NCI-H748 (cell line): ENCODE data around the gene ITGB8.
A peak's percentile ranks its signal among the peaks of the same experiment; 100 is the strongest.

Experiments used
- DNase-seq: peaks from one replicate; lab custom pipeline; 2025; ENCODE audit not compliant: unreplicated experiment; lab: John Stamatoyannopoulos, UW

Gene ITGB8

GRCh38 chr7:20331910-20332813, 1.5 kb downstream of the ITGB8 start:
- peak; percentile 70 for DNase-seq

DNA sequence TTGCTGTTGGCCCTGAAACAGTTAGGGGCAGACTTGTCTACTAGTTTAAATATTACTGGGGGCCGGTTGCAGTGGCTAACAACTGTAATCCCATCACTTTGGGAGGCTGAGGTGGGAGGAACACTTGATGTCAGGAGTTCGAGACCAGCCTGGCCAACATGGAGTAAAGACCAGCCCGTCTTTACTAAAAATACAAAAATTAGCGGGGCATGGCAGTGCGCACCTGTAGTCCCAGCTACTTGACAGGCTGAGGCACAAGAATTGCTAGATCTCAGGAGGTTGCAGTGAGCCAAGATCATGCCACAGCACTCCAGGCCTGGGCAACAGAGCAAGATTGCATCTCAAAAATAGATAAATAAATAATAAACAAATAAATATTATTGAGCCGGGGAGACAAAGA, 7.6 kb downstream of the ITGB8 start:
- no peak for DNase-seq

GRCh38 chr7:20340839-20341238, 10.1 kb downstream of the ITGB8 start:
- peak; percentile 30 for DNase-seq

DNA sequence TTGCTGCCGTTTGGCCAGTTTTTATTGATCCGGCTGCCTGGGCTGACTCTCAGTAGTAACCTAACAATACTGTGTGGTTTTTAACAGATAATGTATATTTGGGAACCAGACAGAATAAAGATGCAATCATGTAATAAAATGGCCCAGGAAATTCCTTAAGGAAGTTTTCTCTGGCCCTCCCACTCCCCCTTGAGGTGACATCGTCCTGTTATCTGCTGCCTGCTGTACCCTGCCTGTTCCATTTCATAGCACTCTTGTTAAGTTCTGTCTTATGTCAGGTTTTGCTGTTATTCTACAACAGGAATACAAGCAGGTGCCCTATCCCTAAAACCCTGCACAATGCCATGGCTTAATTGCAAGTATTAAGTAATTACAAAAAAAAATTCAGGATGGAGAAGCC, 12.5 kb downstream of the ITGB8 start:
- DNase-seq = no peak

- peak; percentile 12 for DNase-seq
Measured at GRCh38 chr7:20343941-20344340, 13.2 kb downstream of the ITGB8 start.

- no peak for DNase-seq
Measured at GRCh38 chr7:20344396-20344795, 13.7 kb downstream of the ITGB8 start.

DNA sequence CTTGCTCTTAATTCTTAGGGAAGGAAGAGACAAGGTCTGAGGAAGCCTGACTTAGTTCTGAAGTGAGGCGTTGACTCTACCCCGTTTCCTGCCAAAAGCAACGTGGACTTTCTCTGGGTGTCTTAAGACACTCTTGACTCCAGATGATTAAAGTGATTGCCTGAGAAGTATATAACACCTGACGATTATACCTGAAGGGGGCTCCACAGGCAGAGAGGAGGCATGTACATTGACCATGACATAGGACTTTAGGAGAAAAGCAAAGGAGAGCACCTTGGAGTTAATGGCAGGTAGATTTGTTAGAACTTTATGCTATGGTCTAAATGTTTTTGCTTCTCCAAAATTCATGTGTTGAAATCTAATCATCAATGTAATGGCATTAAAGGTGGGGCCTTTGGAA, 15.9 kb downstream of the ITGB8 start:
- DNase-seq = no peak

DNA sequence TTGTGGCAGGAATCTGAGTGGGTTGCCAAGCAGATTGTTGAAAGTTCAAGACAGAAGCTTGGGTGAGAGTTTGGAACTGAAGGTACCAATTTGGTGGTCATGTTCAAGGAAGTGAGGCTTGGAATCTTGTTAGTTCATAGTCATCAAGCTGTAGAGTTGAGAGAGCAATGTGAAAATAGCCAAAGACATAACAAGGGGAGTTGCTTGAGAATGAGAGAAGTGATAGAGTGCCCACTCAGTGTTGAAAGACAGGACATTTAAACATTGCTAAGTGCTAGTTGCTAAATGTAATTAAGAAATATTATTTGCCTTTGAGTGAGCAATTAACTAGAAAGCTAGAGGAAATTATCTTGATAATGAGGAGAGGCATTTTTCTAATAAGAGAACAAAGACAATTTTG, 17.0 kb downstream of the ITGB8 start:
- no peak for DNase-seq

DNA sequence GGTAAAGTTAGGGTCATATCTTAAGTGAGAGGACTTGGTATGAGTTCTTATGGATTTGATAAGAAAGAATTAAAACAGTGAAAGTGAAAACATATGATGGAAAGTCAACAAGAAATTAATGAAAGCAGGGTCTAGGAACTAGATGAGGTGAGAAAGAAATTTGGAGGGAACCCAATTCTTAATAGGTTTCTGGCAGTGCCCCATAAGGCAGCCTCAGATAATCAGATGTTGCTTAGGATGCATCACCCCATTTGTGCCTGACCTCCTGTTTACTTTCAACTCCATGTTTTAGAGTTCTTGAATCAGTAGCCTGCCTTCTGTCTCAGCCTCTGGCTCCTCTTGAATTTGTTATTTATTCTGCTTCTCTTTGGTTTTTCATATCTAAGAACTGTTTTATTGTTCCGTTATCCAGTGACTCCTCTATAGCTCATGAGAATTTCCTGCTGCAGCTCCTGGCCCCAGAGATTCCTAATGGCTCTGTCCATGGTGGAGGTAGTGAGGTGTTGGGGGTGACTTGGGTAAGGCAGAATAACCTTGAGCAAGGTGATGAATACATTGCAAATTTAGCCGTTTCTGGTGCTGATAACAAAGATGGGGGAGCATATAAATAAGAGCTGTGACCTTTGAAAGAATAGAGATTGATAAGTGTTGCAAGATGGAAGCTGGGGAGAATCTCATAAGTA, 17.6 kb downstream of the ITGB8 start:
- DNase-seq = no peak

GRCh38 chr7:20350518-20350951, 19.8 kb downstream of the ITGB8 start:
- no peak for DNase-seq

GRCh38 chr7:20350996-20351692, 20.4 kb downstream of the ITGB8 start:
- no peak for DNase-seq

DNA sequence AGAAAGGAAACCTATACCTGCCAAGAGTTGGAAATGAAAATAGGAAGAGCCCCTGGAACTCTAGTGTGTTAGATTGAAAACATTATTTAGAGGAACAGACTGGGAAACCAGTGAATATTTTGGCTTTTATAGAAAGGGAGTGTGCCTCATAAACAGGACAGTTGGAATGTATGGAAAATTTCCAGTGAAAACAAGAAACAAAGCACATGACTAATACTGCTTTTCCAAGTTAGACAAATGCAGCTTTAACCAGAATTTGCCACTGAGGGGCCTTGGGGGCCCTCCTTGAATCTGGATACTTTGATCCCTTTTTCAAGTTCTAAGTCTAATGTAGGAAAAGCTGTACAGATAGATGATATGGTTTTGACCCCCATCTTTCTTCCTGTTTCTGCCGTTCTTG, 21.2 kb downstream of the ITGB8 start:
- DNase-seq = no peak

- no peak for DNase-seq
Measured at GRCh38 chr7:20352573-20353306, 22.0 kb downstream of the ITGB8 start.

DNA sequence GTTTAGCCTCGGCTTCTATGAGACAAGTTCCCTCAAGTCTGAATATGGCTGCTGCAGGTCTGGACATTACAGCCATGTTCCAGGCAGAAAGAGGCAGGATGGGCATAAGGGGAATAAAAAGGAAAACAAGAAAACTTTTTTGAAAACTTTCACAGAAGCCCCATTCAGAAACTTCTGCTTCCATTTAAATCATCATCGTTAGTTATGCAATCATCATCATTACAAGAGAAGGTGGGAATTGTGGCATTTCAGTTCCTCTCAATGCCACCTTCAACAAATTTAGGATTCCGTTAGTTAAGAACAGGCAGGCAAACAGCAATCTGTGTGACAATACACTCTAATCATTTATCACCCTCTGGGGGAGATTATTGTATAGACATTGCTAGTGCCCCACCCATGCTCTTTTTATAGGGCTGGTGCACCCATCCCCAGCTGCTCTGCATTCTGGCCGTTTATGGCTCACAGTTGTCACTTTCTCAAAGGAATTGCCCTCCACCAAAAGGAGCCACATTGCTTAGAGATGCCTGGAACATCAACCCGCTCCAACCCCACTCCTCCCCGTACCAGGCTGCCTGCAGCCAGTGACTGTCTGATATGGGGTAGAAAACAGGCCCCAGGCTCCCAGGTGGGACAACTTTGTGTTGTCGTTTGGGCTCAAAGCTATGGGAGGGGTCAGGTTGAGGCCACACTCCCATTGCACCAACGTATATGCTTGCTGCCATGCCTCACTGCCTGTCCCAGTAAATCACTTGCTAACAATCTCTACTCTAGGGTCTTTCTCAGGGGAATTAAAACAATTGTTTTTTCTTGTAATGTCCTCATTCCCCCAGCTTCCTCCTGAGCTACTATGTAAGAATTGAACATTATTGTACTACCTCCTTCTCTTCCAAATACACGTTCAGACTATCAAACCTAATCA, 24.2 kb downstream of the ITGB8 start:
- no peak for DNase-seq

- DNase-seq = no peak
Measured at GRCh38 chr7:20358106-20358505, 27.4 kb downstream of the ITGB8 start.

DNA sequence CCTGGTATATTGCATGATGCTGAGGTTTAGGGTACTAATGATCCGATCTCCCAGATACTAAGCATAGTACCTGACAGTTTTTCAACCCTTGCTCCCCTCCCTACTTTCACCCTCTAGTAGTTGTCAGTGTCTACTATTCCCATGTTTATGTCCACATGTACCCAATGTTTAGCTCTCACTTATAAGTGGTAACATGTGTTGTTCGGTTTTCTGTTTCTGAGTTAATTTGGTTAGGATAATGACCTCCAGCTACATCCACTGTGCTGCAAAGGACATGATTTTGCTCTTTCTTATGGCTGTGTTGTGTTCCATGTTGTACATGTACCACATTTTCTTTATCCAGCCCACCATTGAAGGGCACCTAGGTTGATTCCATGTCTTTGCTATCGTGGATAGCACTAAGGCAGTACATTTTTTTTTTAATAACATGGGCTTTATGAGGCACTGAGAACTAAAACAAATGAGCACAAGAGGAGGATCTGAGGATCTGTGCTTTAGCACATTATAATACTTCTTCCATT, 28.1 kb downstream of the ITGB8 start:
- DNase-seq = no peak

GRCh38 chr7:20359341-20359963, 28.8 kb downstream of the ITGB8 start:
- no peak for DNase-seq

DNA sequence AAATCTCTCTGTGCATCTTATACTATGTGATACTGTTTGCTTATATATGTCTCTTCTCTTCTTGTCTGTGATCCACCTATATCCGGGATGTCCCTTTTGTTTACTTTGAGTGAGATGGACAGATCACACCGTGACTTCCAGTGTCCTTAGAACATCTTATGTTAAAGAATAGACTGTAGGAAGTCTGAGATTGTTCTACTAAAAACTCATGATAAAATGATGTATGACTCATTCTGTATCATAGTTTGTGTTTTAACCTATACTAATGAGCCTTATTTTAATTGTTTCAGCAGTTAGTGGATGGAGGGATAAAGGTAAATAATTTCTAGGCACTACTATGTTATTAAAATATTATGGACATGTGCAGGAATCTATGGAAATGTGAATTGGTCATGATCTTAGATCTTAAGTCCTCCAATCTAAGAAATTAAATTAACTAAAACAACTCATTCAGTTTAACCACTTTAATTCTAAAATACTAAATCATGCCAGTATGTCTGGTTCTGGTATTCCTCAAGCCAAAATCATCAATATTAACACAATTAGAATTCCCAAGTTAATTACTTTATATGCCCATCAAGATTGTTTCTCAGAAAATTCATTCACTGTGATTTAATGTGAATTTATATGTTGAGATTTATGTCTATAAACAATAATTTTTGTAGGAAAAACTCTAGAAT, 32.0 kb downstream of the ITGB8 start:
- no peak for DNase-seq
